HL-60 (cell line): ENCODE results near the gene TESMIN.

Experiments
- DNase-seq, 2 experiments: peaks; one replicate each; pipeline ENCODE4 v3.0.0-alpha.2; 2010 to 2020; ENCODE audit warnings: low read depth in 1 of 2, low spot score in 1 of 2
- H3K27ac ChIP-seq: fragments of 250-450 bp; sonication (Bioruptor Pico); replicated peaks from 2 replicates; pipeline ENCODE4 v1.5.1; 2020; ENCODE audit warnings: mild to moderate bottlenecking, moderate library complexity
- H3K27me3 ChIP-seq: fragments of 250-450 bp; sonication (Bioruptor Pico); 2 replicates; pipeline ENCODE4 v1.5.1; 2021; ENCODE audit warnings: mild to moderate bottlenecking, moderate library complexity; ENCODE audit not compliant: insufficient read depth, poor library complexity, severe bottlenecking
- H3K4me3 ChIP-seq: replicated peaks from 2 replicates; pipeline ENCODE4 v1.5.1; 2011; ENCODE audit warnings: mild to moderate bottlenecking, control low read depth, low read length; ENCODE audit not compliant: insufficient read depth
- CTCF ChIP-seq: IDR thresholded peaks from one replicate; pipeline ENCODE4 v1.5.1; 2011; ENCODE audit warnings: low read length, control low read depth, inconsistent platforms; ENCODE audit not compliant: insufficient read depth
- GABPA ChIP-seq: IDR thresholded peaks from 2 replicates; pipeline ENCODE4 v1.6.1; 2012; ENCODE audit warnings: low read depth
- POLR2AphosphoS5 ChIP-seq: IDR thresholded peaks from 2 replicates; pipeline ENCODE4 v1.6.1; 2012; ENCODE audit warnings: low read depth
- SPI1 ChIP-seq: IDR thresholded peaks from 2 replicates; pipeline ENCODE4 v1.6.1; 2012; ENCODE audit warnings: low read depth, mild to moderate bottlenecking, borderline replicate concordance
- TF ChIP-seq, protein P1 (sequence below): IDR thresholded peaks from 2 replicates; pipeline ENCODE4 v1.6.1; 2012; ENCODE audit warnings: low read depth; ENCODE audit not compliant: insufficient replicate concordance

Gene TESMIN

GRCh38 chr11:68658661-68659060 lies 92.7 kb downstream of the TESMIN start:
- H3K4me3 ChIP-seq = no peak overlapping the region
- H3K27me3 ChIP-seq = no peaks in the 10 kb centered on the region
- DNase-seq = no peak
- TF ChIP-seq CTCF (no peak), SPI1 (no peak), GABPA (no peak)
- TF ChIP-seq, protein P1, sequence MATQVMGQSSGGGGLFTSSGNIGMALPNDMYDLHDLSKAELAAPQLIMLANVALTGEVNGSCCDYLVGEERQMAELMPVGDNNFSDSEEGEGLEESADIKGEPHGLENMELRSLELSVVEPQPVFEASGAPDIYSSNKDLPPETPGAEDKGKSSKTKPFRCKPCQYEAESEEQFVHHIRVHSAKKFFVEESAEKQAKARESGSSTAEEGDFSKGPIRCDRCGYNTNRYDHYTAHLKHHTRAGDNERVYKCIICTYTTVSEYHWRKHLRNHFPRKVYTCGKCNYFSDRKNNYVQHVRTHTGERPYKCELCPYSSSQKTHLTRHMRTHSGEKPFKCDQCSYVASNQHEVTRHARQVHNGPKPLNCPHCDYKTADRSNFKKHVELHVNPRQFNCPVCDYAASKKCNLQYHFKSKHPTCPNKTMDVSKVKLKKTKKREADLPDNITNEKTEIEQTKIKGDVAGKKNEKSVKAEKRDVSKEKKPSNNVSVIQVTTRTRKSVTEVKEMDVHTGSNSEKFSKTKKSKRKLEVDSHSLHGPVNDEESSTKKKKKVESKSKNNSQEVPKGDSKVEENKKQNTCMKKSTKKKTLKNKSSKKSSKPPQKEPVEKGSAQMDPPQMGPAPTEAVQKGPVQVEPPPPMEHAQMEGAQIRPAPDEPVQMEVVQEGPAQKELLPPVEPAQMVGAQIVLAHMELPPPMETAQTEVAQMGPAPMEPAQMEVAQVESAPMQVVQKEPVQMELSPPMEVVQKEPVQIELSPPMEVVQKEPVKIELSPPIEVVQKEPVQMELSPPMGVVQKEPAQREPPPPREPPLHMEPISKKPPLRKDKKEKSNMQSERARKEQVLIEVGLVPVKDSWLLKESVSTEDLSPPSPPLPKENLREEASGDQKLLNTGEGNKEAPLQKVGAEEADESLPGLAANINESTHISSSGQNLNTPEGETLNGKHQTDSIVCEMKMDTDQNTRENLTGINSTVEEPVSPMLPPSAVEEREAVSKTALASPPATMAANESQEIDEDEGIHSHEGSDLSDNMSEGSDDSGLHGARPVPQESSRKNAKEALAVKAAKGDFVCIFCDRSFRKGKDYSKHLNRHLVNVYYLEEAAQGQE = no peak
- H3K27ac ChIP-seq = no peak overlapping the region

- H3K27ac ChIP-seq = no peak overlapping the region
- no peak overlapping the region for H3K4me3 ChIP-seq
- TF ChIP-seq, protein P1 = no peak
- TF ChIP-seq SPI1 (no peak), POLR2AphosphoS5 (no peak), GABPA (no peak), CTCF (no peak)
- no peak for DNase-seq
- H3K27me3 ChIP-seq = no peaks in the 10 kb centered on the region
Measured at GRCh38 chr11:68658097-68658496, 93.2 kb downstream of the TESMIN start.
